ENCODE data around the gene PIEZO1.

The PIEZO1 gene

DNA sequence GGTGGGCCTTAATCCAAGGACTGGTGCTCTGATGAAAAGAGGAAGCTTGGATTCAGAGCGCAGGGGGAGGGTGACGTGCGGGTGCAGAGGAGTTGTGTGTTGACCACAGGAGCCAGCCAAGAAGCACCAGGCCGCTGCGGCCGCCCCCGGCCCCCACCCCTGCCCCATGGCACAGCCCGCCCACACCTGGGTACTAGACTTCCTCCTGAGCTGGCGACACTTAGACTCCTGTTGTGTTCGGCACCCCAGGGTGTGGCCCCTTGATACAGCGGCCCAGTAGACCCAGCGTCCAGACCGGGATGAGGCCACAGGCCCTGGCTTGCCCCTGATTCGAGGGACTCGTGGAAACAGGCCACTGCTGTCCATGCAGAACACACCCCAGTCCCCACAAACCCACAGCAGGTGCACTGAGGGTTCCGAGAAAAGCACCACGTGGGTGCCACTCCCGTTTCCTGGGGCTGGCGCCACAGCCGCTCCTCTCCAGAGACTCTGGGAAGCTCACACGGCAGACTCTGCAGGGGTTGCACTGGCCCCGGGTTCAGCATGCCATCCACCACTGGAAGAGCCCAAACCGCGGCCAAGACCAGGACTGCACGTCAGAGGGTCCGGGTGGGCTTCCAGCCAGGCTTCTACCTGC lies 93.0 kb downstream of the PIEZO1 start:
- CTCF ChIA-PET, result no interaction called here
- DNase-seq, result peak; percentile 76
- peaks cover 9% of the 10 kb centered on the region for H3K27me3 Mint-ChIP-seq
- H3K36me3 Mint-ChIP-seq, result peaks cover 7% of the 10 kb centered on the region
- peak overlapping the region; percentile 64 for H3K4me3 Mint-ChIP-seq
- peak overlapping the region; percentile 93 for H3K27ac Mint-ChIP-seq
- H3K4me1 Mint-ChIP-seq, result peaks cover 82% of the 10 kb centered on the region
- no peaks in the 10 kb centered on the region for H3K9me3 Mint-ChIP-seq

DNA sequence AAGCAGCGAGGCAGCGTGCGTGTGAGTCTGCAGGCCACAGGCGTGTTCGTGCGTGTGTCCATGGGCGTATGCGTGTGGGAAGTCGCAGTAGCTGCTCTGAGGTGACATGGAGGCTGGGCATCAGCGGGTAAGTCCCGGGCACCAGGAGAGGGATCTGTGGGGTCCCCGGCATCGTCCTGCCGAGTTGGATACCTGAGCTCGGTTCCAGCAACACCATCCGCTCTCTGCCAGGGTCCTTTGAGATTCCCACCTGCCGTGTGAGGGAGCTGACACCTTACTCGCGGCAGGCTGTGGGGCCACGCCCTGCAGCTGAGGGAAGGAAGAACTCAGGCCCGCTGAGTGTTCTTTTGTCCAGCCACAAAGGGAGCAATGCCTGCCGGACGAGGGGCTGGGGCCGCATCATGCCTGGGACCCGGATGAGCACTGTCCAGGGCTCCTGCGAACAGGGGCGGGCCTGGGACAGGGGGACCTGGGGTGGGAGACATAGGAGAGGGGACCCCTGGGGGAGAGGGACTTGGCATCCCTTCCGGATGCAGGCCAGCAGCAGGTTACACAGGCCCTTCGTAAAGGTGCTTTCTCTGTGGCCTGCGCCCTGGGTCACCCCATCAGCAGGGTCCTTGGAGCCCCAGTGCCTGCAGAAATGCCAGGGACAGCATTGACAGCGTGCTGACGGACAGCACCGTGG lies 93.7 kb downstream of the PIEZO1 start:
- peaks cover 13% of the 10 kb centered on the region for H3K27me3 Mint-ChIP-seq
- peak overlapping the region; percentile 93 for H3K27ac Mint-ChIP-seq
- no peak for DNase-seq
- peaks cover 84% of the 10 kb centered on the region for H3K4me1 Mint-ChIP-seq
- CTCF ChIA-PET, result no interaction called here
- no peaks in the 10 kb centered on the region for H3K9me3 Mint-ChIP-seq
- H3K4me3 Mint-ChIP-seq, result peak overlapping the region; percentile 64
- peaks cover 2% of the 10 kb centered on the region for H3K36me3 Mint-ChIP-seq

DNA sequence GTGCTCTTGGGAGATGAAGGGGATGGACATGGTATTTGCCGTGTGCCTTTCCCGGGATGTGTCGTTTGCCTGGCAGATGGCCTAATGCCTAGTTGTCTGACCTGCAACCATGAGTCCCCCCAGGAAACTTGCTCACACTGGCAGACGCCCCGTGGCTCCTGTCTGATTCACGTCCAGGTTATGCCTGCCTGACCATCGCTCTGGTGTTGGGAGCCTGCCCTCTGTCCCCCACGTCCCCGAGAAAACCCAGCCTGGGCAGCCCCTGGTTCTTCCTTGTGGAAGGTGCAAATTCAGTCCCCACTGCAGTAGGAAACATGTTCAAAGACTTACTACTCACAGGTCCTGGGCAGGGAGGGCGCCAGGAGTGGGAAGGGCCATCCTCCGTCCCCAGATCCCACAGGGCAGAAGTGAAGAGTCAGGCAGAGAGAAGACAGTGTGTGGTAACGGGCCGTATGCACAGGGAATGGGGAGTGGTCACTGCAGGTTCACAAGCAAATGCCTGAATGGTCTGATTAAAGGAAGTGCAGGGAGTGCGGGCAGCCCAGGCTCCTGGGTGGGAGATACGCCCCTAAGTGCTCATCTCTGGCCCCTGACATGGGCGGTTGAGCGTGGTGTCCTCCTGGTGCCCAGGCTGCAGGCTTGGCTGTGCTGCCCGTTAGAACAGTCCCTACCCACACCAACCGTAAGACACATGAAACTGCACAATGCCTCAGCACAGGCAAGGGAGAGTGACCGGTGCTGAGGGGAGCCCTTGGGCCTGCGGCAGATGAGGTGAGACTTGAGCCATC lies 94.5 kb downstream of the PIEZO1 start:
- peaks cover 82% of the 10 kb centered on the region for H3K4me1 Mint-ChIP-seq
- CTCF ChIA-PET, result no interaction called here
- no peak for DNase-seq
- peak overlapping the region; percentile 68 for H3K27ac Mint-ChIP-seq
- no peaks in the 10 kb centered on the region for H3K9me3 Mint-ChIP-seq
- H3K36me3 Mint-ChIP-seq, result peaks cover 2% of the 10 kb centered on the region
- peaks cover 13% of the 10 kb centered on the region for H3K27me3 Mint-ChIP-seq
- H3K4me3 Mint-ChIP-seq, result peak overlapping the region; percentile 45

DNA sequence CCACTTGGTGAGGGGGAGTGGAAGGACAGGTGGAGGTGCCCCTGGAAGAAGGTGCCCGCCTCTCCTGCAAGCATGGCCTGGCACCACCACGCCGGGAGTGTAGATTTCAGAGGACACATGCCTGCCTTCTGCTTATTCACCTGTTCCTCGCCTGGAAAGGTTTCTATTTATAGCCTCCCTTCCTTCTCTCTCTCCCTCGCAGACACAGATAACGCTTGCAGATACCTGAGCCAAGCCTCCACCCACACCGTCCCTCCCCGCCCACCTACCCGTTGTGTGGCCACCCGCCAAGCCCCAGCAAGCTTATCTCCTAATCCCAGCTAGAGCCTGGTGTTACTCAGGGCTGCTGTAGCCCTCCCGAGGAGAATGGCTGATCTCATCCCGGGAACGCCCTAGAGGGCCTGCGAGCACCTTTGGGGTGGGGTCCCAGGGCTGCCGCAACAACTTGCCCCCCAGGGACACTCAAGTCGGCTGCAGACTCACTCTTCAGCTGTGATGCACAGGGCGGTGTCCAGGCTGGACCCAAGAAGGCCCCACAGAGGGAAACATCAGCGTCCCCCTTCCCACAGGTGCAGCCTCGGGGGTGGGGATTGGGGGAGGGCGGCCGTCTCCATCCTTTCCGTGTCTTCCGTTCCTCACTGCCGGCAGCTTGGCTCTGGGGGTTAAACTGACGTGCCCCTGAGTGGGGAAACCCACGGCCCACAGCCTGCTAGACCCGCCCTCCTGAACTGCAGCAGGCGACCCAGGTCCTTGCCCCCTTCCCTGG lies 96.8 kb downstream of the PIEZO1 start:
- Mint-ChIP-seq H3K27me3 (peaks cover 13% of the 10 kb centered on the region), H3K36me3 (peaks cover 12% of the 10 kb centered on the region), H3K9me3 (no peaks in the 10 kb centered on the region), H3K4me3 (no peak overlapping the region), H3K4me1 (peaks cover 84% of the 10 kb centered on the region), H3K27ac (peak overlapping the region; percentile 42)
- CTCF ChIA-PET, result no interaction called here
- no peak for DNase-seq

DNA sequence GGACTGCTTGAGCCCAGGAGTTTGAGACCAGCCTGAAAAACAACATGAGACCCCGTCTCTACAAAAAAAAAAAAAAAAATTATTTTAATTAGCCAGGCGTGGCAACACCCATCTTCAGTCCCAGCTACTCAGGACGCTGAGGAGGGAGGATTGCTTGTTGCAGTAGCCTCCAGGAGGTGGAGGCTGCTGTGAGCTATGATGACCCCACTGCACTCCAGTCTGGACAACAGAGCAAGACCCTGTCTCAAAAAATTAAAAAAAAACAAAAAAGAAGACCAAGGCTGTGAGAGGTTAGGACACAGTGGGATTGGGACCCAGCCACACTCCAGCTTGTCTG lies 97.4 kb downstream of the PIEZO1 start:
- H3K4me3 Mint-ChIP-seq, result no peak overlapping the region
- H3K4me1 Mint-ChIP-seq, result peaks cover 81% of the 10 kb centered on the region
- H3K27ac Mint-ChIP-seq, result peak overlapping the region; percentile 42
- H3K36me3 Mint-ChIP-seq, result peaks cover 12% of the 10 kb centered on the region
- H3K9me3 Mint-ChIP-seq, result no peaks in the 10 kb centered on the region
- DNase-seq, result no peak
- H3K27me3 Mint-ChIP-seq, result peaks cover 13% of the 10 kb centered on the region
- CTCF ChIA-PET, result interaction anchor here (0.9 kb wide), 1 partner anchor 19 kb away, joined by 4 read pairs; the partner anchor contains the start of gene CTU2

DNA sequence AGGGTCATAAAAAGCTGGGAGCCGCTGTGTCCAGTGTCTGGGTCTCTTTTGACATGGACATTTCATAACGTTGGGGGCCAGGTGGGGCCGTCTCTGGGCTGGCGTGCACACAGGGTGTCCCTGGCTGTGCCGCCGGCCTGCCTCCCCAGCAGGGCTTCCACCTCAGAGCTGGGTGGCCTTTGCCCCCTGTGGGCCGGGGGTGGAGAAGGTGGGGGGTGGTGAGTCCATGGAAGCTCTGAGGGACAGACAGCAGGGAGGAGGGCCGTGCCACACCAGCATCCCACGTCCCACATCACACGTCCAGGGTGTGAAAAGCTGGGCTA lies 97.8 kb downstream of the PIEZO1 start:
- no peak for DNase-seq
- H3K9me3 Mint-ChIP-seq, result no peaks in the 10 kb centered on the region
- H3K4me3 Mint-ChIP-seq, result peak overlapping the region; percentile 26
- peaks cover 13% of the 10 kb centered on the region for H3K27me3 Mint-ChIP-seq
- no peak overlapping the region for H3K27ac Mint-ChIP-seq
- peaks cover 80% of the 10 kb centered on the region for H3K4me1 Mint-ChIP-seq
- H3K36me3 Mint-ChIP-seq, result peaks cover 15% of the 10 kb centered on the region
- CTCF ChIA-PET, result interaction anchor here (0.9 kb wide), 1 partner anchor 20 kb away, joined by 4 read pairs; the partner anchor contains the start of gene CTU2

DNA sequence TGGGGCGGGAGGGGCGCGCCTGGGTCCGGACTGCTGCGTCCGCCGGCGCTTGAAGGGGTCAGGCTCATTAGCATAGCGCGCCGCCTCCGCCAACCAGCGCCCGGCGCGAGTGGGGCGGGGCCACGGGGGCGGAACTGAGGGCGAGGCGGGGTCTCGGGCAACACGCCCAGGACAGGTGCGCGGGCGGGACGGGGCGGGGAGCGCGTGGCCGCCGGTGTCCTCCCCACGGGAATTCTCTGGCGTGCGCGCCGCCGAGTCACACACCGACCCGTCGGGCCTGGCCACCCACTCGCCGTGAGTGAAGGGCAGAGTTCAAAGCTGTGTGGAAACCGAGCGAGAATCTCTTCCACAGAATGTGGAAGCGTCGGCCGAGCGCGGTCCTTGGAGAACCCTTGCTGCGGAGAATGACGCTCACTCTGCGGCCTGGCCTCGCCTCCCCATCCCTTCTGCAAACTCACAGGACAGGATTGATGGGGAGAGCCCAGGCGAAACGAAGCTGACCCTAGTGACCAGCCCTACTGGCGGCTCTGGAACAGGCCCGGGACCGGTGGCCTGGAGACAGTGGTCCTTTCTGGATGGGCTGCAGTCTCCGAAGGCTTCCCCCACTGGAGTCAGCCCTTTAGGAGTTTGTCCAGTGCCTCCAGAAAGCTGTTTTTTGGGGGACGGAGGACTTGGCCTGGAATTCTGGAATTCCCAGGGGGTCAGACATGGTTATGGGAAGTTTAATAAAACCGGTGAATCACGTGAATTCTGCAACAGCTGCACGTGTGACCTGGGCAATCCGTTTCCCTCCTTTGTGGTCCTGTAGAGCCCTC lies 98.4 kb downstream of the PIEZO1 start, which contains the start of gene SNAI3:
SNAI3 (minus strand) TSS at position 69 of the 815 bp plus-strand sequence. CDS start 101 bp downstream, outside the sequence.
- Mint-ChIP-seq H3K9me3 (no peaks in the 10 kb centered on the region), H3K27ac (peak within 1 kb of the TSS; percentile 52), H3K4me3 (peak within 1 kb of the TSS; percentile 83), H3K4me1 (peaks cover 80% of the 10 kb centered on the region), H3K27me3 (peaks cover 13% of the 10 kb centered on the region), H3K36me3 (peaks cover 16% of the 10 kb centered on the region)
- CTCF ChIA-PET, result interaction anchor here (0.9 kb wide), 1 partner anchor 20 kb away, joined by 4 read pairs; the partner anchor contains the start of gene CTU2
- DNase-seq, result peak; percentile 93

DNA sequence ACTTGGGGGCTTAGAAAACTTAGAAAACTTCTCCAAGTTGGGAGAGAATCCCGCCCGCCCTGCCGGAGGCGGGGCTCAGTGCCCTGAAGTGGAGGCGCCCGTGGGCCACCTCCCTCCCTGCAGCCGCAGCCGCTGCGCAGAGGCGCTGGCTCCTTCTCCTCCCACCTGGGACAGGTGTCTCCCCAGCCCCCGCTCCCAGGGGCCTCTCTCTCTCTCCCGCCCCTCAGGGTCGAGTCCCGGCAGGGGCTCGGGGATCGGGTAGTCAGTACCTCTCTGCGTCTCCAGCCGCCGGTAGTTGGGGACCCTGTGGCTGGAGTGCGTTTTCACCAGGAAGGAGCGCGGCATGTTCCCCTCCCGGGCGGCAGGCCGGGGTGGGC lies 99.0 kb downstream of the PIEZO1 start:
- peaks cover 13% of the 10 kb centered on the region for H3K27me3 Mint-ChIP-seq
- no peaks in the 10 kb centered on the region for H3K9me3 Mint-ChIP-seq
- peaks cover 80% of the 10 kb centered on the region for H3K4me1 Mint-ChIP-seq
- peaks cover 20% of the 10 kb centered on the region for H3K36me3 Mint-ChIP-seq
- no peak for DNase-seq
- peak overlapping the region; percentile 83 for H3K4me3 Mint-ChIP-seq
- peak overlapping the region; percentile 52 for H3K27ac Mint-ChIP-seq
- CTCF ChIA-PET, result interaction anchor here (1.4 to 1.6 kb wide), 2 partner anchors 16 to 22 kb away, joined by 4 to 5 read pairs; no protein-coding TSS in a partner anchor

DNA sequence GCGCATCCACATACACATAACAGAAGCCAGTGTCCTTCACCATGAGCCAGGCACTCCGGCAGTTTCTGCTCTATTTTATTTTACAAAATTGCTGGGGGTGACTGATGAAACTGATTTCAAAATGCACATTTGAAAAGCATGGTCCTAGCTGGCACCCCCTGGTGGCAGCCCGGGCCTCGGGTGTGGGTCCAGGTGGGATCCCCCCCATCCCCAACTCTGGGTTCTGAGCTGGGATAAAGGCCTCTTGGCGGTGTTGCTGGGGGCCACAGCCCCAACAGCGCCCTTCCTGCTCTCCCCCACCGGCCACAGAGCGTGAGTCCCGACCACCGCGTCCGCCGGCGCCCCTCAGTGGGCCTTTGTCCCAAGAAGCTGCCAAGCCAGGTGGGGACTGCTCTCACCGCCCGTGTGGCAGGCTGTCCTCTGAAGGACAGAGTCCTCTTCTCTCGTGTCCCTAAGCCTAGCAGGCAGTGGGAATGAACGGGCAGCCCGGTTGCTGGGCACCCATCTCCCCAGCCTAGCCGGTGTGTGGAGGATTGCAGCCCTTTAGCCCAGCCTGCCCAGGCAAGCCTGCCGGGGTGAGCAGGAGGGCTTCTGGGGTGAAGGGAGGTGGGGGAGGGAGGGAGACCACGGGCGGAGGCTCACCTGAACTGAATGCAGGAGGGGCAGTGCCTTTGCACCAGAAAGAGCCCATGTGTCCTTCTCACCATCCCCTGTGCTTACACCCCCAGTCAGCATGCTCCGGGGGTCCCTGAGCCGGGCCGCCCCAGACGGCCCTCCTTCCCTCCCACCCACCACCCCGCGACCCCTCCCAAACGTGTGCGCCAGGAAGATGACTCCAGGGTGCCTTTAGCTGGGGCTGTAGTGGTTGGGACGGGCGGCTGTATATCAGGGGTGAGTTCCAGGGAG lies 99.6 kb downstream of the PIEZO1 start:
- Mint-ChIP-seq H3K27ac (peak overlapping the region; percentile 77), H3K9me3 (no peaks in the 10 kb centered on the region), H3K27me3 (peaks cover 13% of the 10 kb centered on the region), H3K36me3 (peaks cover 24% of the 10 kb centered on the region), H3K4me3 (peak overlapping the region; percentile 83), H3K4me1 (peaks cover 78% of the 10 kb centered on the region)
- DNase-seq, result peak; percentile 75
- CTCF ChIA-PET, result interaction anchor here (0.7 to 1.6 kb wide), 5 partner anchors 15 to 115 kb away, joined by 3 to 5 read pairs (median 4); partner anchors contain the start of gene ZC3H18

DNA sequence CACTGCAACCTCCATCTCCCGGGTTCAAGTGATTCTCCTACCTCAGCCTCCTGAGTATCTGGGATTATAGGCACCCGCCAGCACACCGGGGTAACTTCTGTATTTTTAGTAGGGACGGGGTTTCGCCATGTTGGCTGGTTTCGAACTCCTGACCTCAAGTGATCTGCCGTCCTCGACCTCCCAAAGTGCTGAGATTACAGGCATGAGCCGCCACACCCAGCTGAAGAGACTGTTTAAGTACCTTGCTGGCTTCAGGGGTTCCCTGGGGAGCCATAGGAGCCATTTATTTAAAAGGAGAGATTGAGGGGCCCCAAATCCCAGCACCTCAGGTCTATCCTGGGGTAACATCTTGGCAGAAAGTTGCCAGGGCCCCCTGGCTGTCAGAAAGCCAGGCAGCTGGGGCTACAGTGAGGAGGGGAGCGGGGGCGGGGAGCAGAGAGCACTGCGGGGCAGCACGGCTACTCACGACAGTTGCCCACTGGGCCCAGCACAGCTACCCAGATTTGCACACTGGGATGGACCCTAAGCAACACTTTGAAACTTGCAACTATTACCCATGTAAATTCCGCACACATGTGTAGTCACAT lies 100.4 kb downstream of the PIEZO1 start:
- Mint-ChIP-seq H3K4me1 (peaks cover 74% of the 10 kb centered on the region), H3K27ac (peak overlapping the region; percentile 82), H3K36me3 (peaks cover 26% of the 10 kb centered on the region), H3K27me3 (peaks cover 13% of the 10 kb centered on the region), H3K9me3 (no peaks in the 10 kb centered on the region), H3K4me3 (peak overlapping the region; percentile 83)
- CTCF ChIA-PET, result interaction anchor here (1.2 to 1.6 kb wide), 4 partner anchors 14 to 21 kb away, joined by 4 to 5 read pairs (median 4); no protein-coding TSS in a partner anchor
- no peak for DNase-seq

DNA sequence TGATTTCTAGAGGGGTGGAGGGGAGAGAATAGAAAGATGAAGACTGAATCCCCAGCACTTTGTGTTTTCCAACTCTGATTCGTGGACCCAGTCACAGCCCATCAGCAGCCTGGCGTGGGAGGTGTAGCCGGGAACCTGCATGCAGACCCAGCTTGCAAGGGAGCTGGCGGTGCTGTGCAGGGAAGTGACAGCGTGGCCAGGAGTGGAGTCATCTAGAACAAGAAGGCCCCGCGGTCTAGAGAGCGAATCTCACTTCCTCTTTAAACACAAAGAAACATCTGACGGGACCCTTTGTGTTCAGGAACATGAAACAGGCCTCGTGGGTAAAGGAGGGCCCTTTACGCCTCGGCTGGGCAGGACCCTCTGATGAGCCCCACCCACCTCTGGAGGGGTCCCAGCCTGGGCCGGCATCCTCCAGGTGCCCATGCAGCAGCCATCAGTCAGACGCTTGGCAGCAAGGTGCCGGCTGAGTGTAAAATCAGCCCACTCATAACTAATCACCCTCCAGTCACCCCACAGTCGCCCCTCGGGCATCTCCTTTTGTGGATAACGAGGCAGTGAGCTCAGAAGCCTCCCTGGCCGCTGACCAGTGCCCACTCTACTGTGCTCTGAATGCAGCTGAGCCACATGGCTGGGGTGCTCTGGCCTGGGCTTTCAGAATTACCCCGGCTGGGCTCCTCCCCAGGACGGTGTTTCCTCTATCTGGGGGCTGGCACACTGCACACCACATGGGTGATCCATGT lies 103.1 kb downstream of the PIEZO1 start:
- Mint-ChIP-seq H3K4me3 (peak overlapping the region; percentile 69), H3K36me3 (peaks cover 34% of the 10 kb centered on the region), H3K9me3 (no peaks in the 10 kb centered on the region), H3K27me3 (peaks cover 3% of the 10 kb centered on the region), H3K4me1 (peaks cover 50% of the 10 kb centered on the region), H3K27ac (peak overlapping the region; percentile 95)
- CTCF ChIA-PET, result interaction anchor here (0.6 to 1.3 kb wide), 5 partner anchors 11 to 112 kb away, joined by 3 to 8 read pairs (median 4); partner anchors contain the start of gene ZC3H18
- DNase-seq, result peak; percentile 83

Data from activated naive CD4-positive, alpha-beta T cell treated with anti-CD3 and anti-CD28 coated beads, Interleukin-2, amount 10 ng/mL, durations not matched to agents 7 days and 5 days (primary cell).